ENCODE results near the gene CDH6.

CDH6 gene

GRCh38 chr5:31268256-31268655 lies 74.8 kb downstream of the CDH6 start:
- DNase-seq (no peak), ATAC-seq (ENCODE audit: insufficient read depth, low read depth) (no peak)
- Histone ChIP-seq H3K27ac (ENCODE audit: low read length) (no peak overlapping the region), H3K9ac (ENCODE audit: low read depth, low read length) (no peak overlapping the region), H4K20me1 (ENCODE audit: insufficient read depth, low read length) (no peaks in the 10 kb centered on the region), H3K79me2 (ENCODE audit: insufficient read depth, low read length) (no peaks in the 10 kb centered on the region), H3K4me2 (ENCODE audit: insufficient read depth, low read length) (no peak overlapping the region), H3K4me3 (ENCODE audit: low read depth in 1 of 2, low read length in 2 of 2) (no peak overlapping the region), H3K9me3 (ENCODE audit: insufficient read depth, low read length, severe bottlenecking) (no peaks in the 10 kb centered on the region), H3K36me3 (ENCODE audit: insufficient read depth, low read length) (no peaks in the 10 kb centered on the region), H2AFZ (ENCODE audit: low read depth, low read length) (no peak overlapping the region), H3K4me1 (ENCODE audit: insufficient read depth, low read length) (no peaks in the 10 kb centered on the region), H3K27me3 (ENCODE audit: insufficient read depth, low read length, poor library complexity) (no peaks in the 10 kb centered on the region)
- TF ChIP-seq CTCF (IDR thresholded peaks at IDR 0.05; ENCODE audit: borderline replicate concordance, extremely low read depth, low read length, poor library complexity, severe bottlenecking): no peak
- TF ChIP-seq EZH2 (IDR thresholded peaks at IDR 0.05; ENCODE audit: borderline replicate concordance, low read depth, low read length, severe bottlenecking): no peak

DNA sequence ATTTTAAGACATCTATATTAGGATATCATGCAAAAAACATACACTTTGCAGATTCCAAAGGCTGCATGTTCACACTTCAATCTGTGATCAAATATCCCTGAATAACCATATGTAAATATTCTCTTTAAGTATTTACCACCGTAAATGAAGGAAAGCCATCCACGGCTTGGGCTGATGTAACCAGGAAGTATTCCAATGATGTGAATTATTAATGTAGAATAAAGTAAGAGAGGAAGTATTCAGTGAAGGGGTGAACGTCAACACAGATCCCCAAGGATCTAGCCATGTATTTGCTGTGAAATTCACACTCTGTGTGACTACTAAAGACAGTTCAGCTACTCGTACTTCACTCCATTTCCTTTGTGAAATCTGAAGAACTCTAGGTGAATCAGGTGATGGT lies 75.2 kb downstream of the CDH6 start:
- H3K4me1 ChIP-seq (ENCODE audit: insufficient read depth, low read length): no peaks in the 10 kb centered on the region
- no peaks in the 10 kb centered on the region for H4K20me1 ChIP-seq (ENCODE audit: insufficient read depth, low read length)
- no peak for TF ChIP-seq CTCF (IDR thresholded peaks at IDR 0.05; ENCODE audit: borderline replicate concordance, extremely low read depth, low read length, poor library complexity, severe bottlenecking)
- no peak for TF ChIP-seq EZH2 (IDR thresholded peaks at IDR 0.05; ENCODE audit: borderline replicate concordance, low read depth, low read length, severe bottlenecking)
- no peak overlapping the region for H3K9ac ChIP-seq (ENCODE audit: low read depth, low read length)
- DNase-seq (no peak), ATAC-seq (ENCODE audit: insufficient read depth, low read depth) (no peak)
- no peaks in the 10 kb centered on the region for H3K36me3 ChIP-seq (ENCODE audit: insufficient read depth, low read length)
- H2AFZ ChIP-seq (ENCODE audit: low read depth, low read length): no peak overlapping the region
- H3K4me3 ChIP-seq (ENCODE audit: low read depth in 1 of 2, low read length in 2 of 2): no peak overlapping the region
- no peak overlapping the region for H3K4me2 ChIP-seq (ENCODE audit: insufficient read depth, low read length)
- no peaks in the 10 kb centered on the region for H3K27me3 ChIP-seq (ENCODE audit: insufficient read depth, low read length, poor library complexity)
- H3K79me2 ChIP-seq (ENCODE audit: insufficient read depth, low read length): no peaks in the 10 kb centered on the region
- no peaks in the 10 kb centered on the region for H3K9me3 ChIP-seq (ENCODE audit: insufficient read depth, low read length, severe bottlenecking)
- H3K27ac ChIP-seq (ENCODE audit: low read length): no peak overlapping the region

GRCh38 chr5:31269259-31269658 lies 75.8 kb downstream of the CDH6 start:
- H3K4me1 ChIP-seq (ENCODE audit: insufficient read depth, low read length): no peaks in the 10 kb centered on the region
- H3K4me3 ChIP-seq (ENCODE audit: low read depth in 1 of 2, low read length in 2 of 2): no peak overlapping the region
- no peak overlapping the region for H2AFZ ChIP-seq (ENCODE audit: low read depth, low read length)
- H3K36me3 ChIP-seq (ENCODE audit: insufficient read depth, low read length): no peaks in the 10 kb centered on the region
- DNase-seq (no peak), ATAC-seq (ENCODE audit: insufficient read depth, low read depth) (no peak)
- no peak overlapping the region for H3K4me2 ChIP-seq (ENCODE audit: insufficient read depth, low read length)
- H3K79me2 ChIP-seq (ENCODE audit: insufficient read depth, low read length): no peaks in the 10 kb centered on the region
- no peak overlapping the region for H3K9ac ChIP-seq (ENCODE audit: low read depth, low read length)
- H3K9me3 ChIP-seq (ENCODE audit: insufficient read depth, low read length, severe bottlenecking): no peaks in the 10 kb centered on the region
- H3K27me3 ChIP-seq (ENCODE audit: insufficient read depth, low read length, poor library complexity): no peaks in the 10 kb centered on the region
- TF ChIP-seq CTCF (IDR thresholded peaks at IDR 0.05; ENCODE audit: borderline replicate concordance, extremely low read depth, low read length, poor library complexity, severe bottlenecking): no peak
- no peak for TF ChIP-seq EZH2 (IDR thresholded peaks at IDR 0.05; ENCODE audit: borderline replicate concordance, low read depth, low read length, severe bottlenecking)
- H4K20me1 ChIP-seq (ENCODE audit: insufficient read depth, low read length): no peaks in the 10 kb centered on the region
- no peak overlapping the region for H3K27ac ChIP-seq (ENCODE audit: low read length)

DNA sequence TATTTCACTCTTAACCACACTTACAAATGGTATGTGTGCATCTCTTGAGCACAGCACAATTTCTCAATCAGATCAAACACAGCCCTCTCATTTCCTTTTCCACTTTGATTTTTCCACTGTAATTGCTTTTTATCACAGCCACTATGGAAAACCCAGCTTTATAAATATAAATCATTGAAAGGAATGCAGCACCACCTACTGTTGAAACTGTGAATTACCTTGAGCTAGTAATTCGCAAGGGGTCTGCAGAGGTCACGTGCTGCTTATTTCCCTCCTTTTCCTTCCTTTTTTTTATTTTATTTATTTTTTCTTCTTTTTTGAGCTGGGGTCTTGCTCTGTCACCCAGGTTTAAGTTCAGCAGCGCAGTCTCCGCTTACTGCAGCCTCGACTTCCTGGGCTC lies 76.9 kb downstream of the CDH6 start:
- TF ChIP-seq CTCF (IDR thresholded peaks at IDR 0.05; ENCODE audit: borderline replicate concordance, extremely low read depth, low read length, poor library complexity, severe bottlenecking) (peak; percentile 61), EZH2 (IDR thresholded peaks at IDR 0.05; ENCODE audit: borderline replicate concordance, low read depth, low read length, severe bottlenecking) (no peak)
- H3K9ac ChIP-seq (ENCODE audit: low read depth, low read length): no peak overlapping the region
- DNase-seq (no peak), ATAC-seq (ENCODE audit: insufficient read depth, low read depth) (no peak)
- no peaks in the 10 kb centered on the region for H3K79me2 ChIP-seq (ENCODE audit: insufficient read depth, low read length)
- H3K36me3 ChIP-seq (ENCODE audit: insufficient read depth, low read length): no peaks in the 10 kb centered on the region
- H3K9me3 ChIP-seq (ENCODE audit: insufficient read depth, low read length, severe bottlenecking): no peaks in the 10 kb centered on the region
- H3K4me3 ChIP-seq (ENCODE audit: low read depth in 1 of 2, low read length in 2 of 2): no peak overlapping the region
- no peak overlapping the region for H2AFZ ChIP-seq (ENCODE audit: low read depth, low read length)
- no peaks in the 10 kb centered on the region for H3K4me1 ChIP-seq (ENCODE audit: insufficient read depth, low read length)
- no peak overlapping the region for H3K4me2 ChIP-seq (ENCODE audit: insufficient read depth, low read length)
- H3K27ac ChIP-seq (ENCODE audit: low read length): no peak overlapping the region
- no peaks in the 10 kb centered on the region for H3K27me3 ChIP-seq (ENCODE audit: insufficient read depth, low read length, poor library complexity)
- H4K20me1 ChIP-seq (ENCODE audit: insufficient read depth, low read length): no peaks in the 10 kb centered on the region

Measured in DND-41 (cell line).